ENCODE measurements around the gene DNAH14. TPM values are rescaled to one million over a fixed set of nuclear protein-coding genes. Genes with fewer than 3 reads are reported as not detected.
"Not testable (repeated sequence)": the region's sequence is repeated elsewhere in the genome, so short reads cannot be mapped to it uniquely, and the experiment has no call there.

Gene DNAH14
- total RNA-seq, 3 donors from 2014 or later = 6.1 to 38.6 (median 23.9) TPM

- no peaks in the 10 kb centered on the region for H3K4me1 ChIP-seq
These were observed 6.9 kb upstream of the DNAH14 start for GRCh38 chr1:224922404-224923164.

GRCh38 chr1:224923726-224924125 is 5.7 kb upstream of the DNAH14 start:
- H3K9me3 ChIP-seq = no peaks in the 10 kb centered on the region
- H3K36me3 ChIP-seq = no peaks in the 10 kb centered on the region
- no peak overlapping the region for H3K4me3 ChIP-seq
- no peaks in the 10 kb centered on the region for H3K27me3 ChIP-seq
- DNase-seq (ENCODE audit: low spot score in 2 of 2) = no peak
- TF ChIP-seq CTCF (IDR thresholded peaks at IDR 0.05) = no peak
- TF ChIP-seq POLR2A (IDR thresholded peaks at IDR 0.05) = no peak
- no peak for TF ChIP-seq POLR2AphosphoS5 (IDR thresholded peaks at IDR 0.05)
- no peaks in the 10 kb centered on the region for H3K4me1 ChIP-seq
- H3K27ac ChIP-seq = no peak overlapping the region
- intact Hi-C loops (cut with DNase I; ENCODE audit: low total_unique reads) = no loop called here

More at GRCh38 chr1:224922404-224923164, 6.9 kb upstream of the DNAH14 start:
- DNase-seq (ENCODE audit: low spot score in 2 of 2) = no peak
- Histone ChIP-seq H3K27ac (no peak overlapping the region), H3K36me3 (no peaks in the 10 kb centered on the region), H3K27me3 (no peaks in the 10 kb centered on the region), H3K4me3 (no peak overlapping the region), H3K9me3 (no peaks in the 10 kb centered on the region)
- TF ChIP-seq CTCF (IDR thresholded peaks at IDR 0.05) = peak; percentile 52 to 72 (median 57)
- no peak for TF ChIP-seq POLR2A (IDR thresholded peaks at IDR 0.05)
- intact Hi-C loops (cut with DNase I; ENCODE audit: low total_unique reads) = no loop called here

- H3K4me3 ChIP-seq; DNase-seq (ENCODE audit: low spot score in 2 of 2); H3K4me1 ChIP-seq; intact Hi-C loops (cut with DNase I; ENCODE audit: low total_unique reads); H3K36me3 ChIP-seq; H3K27me3 ChIP-seq; H3K9me3 ChIP-seq; H3K27ac ChIP-seq: not testable (repeated sequence)
These were observed 1.8 kb upstream of the DNAH14 start for GRCh38 chr1:224927631-224928030.

GRCh38 chr1:224928906-224929305 is 569 bp upstream of the DNAH14 start:
- intact Hi-C loops (cut with DNase I; ENCODE audit: low total_unique reads) = no loop called here
- Histone ChIP-seq H3K36me3 (no peaks in the 10 kb centered on the region), H3K4me3 (peak overlapping the region in 2 of 3 donors; percentile 68 to 71)

GRCh38 chr1:224931605-224932004 is 2.1 kb downstream of the DNAH14 start:
- TF ChIP-seq CTCF (IDR thresholded peaks at IDR 0.05) = no peak
- Histone ChIP-seq H3K9me3 (peaks cover 4 to 34% of the 10 kb centered on the region in 2 donors), H3K36me3 (no peaks in the 10 kb centered on the region), H3K27ac (no peak overlapping the region), H3K4me3 (no peak overlapping the region), H3K4me1 (no peaks in the 10 kb centered on the region), H3K27me3 (no peaks in the 10 kb centered on the region)
- intact Hi-C loops (cut with DNase I; ENCODE audit: low total_unique reads) = no loop called here
- no peak for DNase-seq (ENCODE audit: low spot score in 2 of 2)

More at GRCh38 chr1:224928906-224929305, 569 bp upstream of the DNAH14 start:
- Histone ChIP-seq H3K27ac (peak overlapping the region in 1 of 2 donors; percentile 76), H3K4me1 (no peaks in the 10 kb centered on the region), H3K27me3 (no peaks in the 10 kb centered on the region), H3K9me3 (peaks cover 4 to 16% of the 10 kb centered on the region in 2 donors)
- TF ChIP-seq POLR2AphosphoS5 (IDR thresholded peaks at IDR 0.05) (no peak), CTCF (IDR thresholded peaks at IDR 0.05) (no peak), POLR2A (IDR thresholded peaks at IDR 0.05) (no peak)
- DNase-seq (ENCODE audit: low spot score in 2 of 2) = no peak

Data from breast epithelium (tissue), 4 donors.